ENCODE measurements around the gene SNED1. TPM values are rescaled to one million over a fixed set of nuclear protein-coding genes. Genes with fewer than 3 reads are reported as not detected.
A peak's percentile ranks its signal among the peaks of the same experiment; 100 is the strongest.

The SNED1 gene
- total RNA-seq, 4 donors from 2014 or later, result 5.6 to 31.9 (median 13.2) TPM

DNA sequence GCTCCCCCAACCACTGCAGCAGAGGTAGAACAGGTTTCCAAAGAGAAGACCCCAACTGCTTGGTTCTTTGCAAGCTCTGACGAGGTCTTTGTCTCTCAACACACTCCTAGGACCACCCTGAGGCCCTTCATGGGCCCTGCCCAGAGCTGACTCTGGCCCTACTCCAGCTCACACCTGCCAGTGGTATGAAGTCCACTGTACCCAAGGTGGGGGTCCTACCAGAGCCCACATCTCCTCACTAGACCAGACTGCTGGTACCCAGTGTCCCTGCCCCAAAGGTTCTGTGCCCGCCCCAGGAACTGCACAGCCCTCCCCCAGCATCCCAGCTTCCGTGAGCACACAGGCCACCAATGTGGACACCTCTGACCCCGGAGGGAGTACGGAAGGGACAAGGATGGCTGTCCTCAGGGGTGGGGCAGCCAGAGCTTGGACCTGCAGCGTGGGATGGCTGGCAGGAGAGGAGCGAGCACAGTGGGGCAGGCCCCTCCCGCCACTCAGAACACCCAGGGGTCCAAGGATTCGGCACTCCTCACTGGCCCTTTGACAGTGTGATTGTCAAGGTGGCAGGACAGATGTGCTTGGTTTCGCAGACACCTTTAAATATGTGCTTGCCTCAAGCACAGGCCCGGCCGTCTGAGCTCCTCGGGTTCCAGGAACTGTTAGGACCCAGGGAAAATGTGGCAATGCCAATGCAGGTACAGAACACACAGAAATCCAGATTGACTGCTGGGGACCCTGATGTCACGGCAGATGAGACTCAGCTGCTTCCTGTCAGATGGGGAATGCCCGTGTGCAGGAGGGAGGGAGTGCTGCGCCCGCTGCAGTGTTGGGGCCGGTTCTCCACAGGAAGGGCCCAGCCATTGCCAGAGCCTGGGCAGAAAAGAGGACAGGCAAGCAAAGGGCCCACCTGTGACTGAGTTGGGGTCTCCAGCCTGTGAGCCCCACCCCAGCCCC lies 52.5 kb downstream of the SNED1 start:
- Histone ChIP-seq H3K27me3 (no peaks in the 10 kb centered on the region), H3K27ac (no peak overlapping the region), H3K9me3 (no peaks in the 10 kb centered on the region), H3K4me1 (no peaks in the 10 kb centered on the region), H3K36me3 (peaks cover 57% of the 10 kb centered on the region), H3K4me3 (no peak overlapping the region)
- DNase-seq (ENCODE audit: low spot score in 2 of 2), result no peak
- WGBS, result 90% methylated on average over 8 of the region's 18 CpGs
- TF ChIP-seq POLR2A (IDR thresholded peaks at IDR 0.05) (no peak), EP300 (IDR thresholded peaks at IDR 0.05) (no peak), POLR2AphosphoS5 (IDR thresholded peaks at IDR 0.05) (no peak)
- TF ChIP-seq, protein P1, sequence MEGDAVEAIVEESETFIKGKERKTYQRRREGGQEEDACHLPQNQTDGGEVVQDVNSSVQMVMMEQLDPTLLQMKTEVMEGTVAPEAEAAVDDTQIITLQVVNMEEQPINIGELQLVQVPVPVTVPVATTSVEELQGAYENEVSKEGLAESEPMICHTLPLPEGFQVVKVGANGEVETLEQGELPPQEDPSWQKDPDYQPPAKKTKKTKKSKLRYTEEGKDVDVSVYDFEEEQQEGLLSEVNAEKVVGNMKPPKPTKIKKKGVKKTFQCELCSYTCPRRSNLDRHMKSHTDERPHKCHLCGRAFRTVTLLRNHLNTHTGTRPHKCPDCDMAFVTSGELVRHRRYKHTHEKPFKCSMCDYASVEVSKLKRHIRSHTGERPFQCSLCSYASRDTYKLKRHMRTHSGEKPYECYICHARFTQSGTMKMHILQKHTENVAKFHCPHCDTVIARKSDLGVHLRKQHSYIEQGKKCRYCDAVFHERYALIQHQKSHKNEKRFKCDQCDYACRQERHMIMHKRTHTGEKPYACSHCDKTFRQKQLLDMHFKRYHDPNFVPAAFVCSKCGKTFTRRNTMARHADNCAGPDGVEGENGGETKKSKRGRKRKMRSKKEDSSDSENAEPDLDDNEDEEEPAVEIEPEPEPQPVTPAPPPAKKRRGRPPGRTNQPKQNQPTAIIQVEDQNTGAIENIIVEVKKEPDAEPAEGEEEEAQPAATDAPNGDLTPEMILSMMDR (IDR thresholded peaks at IDR 0.05), result no peak

DNA sequence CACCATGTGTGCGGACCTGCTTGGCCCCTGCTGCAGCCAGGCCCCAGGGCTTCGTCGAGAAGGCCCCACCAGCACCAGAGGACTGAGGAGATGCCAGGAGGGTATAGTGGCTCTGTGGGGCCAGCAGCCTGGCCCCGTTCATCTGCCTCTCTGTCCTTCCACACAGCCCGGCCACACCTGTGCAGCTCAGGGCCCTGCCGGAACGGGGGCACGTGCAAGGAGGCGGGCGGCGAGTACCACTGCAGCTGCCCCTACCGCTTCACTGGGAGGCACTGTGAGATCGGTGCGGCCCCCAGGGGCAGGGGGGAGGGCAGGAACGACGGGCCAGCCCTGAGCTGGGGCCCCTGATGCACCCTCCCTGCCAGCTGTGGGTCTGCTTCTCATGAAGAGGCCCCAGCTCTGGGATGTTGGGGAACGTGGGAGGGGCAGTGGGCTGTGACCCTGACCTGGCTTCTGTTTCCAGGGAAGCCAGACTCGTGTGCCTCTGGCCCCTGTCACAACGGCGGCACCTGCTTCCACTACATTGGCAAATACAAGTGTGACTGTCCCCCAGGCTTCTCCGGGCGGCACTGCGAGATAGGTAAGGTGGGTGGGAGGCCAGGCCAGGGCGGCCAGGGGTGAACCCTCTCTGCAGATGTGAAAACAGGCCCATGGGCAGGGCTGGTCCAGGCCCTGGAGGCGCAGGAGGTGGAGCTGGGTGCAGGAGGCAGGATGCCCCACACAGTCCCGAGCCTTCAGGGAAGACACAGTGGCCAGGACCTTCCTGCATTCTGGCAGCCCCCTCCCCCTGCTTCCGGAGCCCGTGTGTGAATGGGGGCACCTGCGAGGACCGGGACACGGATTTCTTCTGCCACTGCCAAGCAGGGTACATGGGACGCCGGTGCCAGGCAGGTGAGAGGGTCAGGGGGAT lies 53.4 kb downstream of the SNED1 start:
- Histone ChIP-seq H3K27ac (no peak overlapping the region), H3K9me3 (no peaks in the 10 kb centered on the region), H3K27me3 (no peaks in the 10 kb centered on the region), H3K4me1 (no peaks in the 10 kb centered on the region), H3K4me3 (no peak overlapping the region), H3K36me3 (peaks cover 57% of the 10 kb centered on the region)
- WGBS, result 83% methylated on average over 15 of the region's 33 CpGs
- no peak for TF ChIP-seq EP300 (IDR thresholded peaks at IDR 0.05)
- TF ChIP-seq POLR2AphosphoS5 (IDR thresholded peaks at IDR 0.05), result no peak
- no peak for TF ChIP-seq POLR2A (IDR thresholded peaks at IDR 0.05)
- TF ChIP-seq, protein P1 (IDR thresholded peaks at IDR 0.05), result no peak
- peak; percentile 57 to 74 for DNase-seq (ENCODE audit: low spot score in 2 of 2)

DNA sequence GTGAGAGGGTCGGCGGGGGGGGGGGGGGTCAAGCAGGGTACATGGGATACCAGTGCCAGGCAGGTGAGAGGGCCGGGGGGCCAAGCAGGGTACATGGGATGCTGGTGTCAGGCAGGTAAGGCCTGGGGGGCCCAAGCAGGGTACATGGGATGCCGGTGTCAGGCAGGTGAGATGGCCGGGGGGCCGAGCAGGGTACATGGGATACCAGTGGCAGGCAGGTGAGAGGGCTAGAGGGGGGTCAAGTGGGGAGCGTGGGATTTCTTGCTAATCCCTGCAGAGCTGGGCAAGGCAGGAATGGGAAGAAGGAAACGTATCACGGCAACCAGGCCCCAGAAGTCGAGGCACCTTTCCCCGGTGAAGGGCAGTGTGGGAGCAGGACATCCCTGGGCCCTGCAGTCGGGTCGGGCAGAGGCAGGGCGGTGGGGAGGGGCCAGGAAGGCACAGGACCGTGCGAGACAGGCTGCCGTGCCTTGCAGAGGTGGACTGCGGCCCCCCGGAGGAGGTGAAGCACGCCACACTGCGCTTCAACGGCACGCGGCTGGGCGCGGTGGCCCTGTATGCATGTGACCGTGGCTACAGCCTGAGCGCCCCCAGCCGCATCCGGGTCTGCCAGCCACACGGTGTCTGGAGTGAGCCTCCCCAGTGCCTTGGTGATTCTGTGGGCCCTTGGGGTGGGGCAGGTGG lies 54.4 kb downstream of the SNED1 start:
- Histone ChIP-seq H3K27me3 (no peaks in the 10 kb centered on the region), H3K36me3 (peaks cover 57% of the 10 kb centered on the region), H3K27ac (no peak overlapping the region), H3K4me3 (no peak overlapping the region), H3K9me3 (no peaks in the 10 kb centered on the region), H3K4me1 (no peaks in the 10 kb centered on the region)
- WGBS, result 95% methylated on average over 13 of the region's 31 CpGs
- TF ChIP-seq EP300 (IDR thresholded peaks at IDR 0.05), result no peak
- TF ChIP-seq POLR2A (IDR thresholded peaks at IDR 0.05), result no peak
- TF ChIP-seq, protein P1 (IDR thresholded peaks at IDR 0.05), result no peak
- no peak for TF ChIP-seq POLR2AphosphoS5 (IDR thresholded peaks at IDR 0.05)
- DNase-seq (ENCODE audit: low spot score in 2 of 2), result peak; percentile 52 to 73

DNA sequence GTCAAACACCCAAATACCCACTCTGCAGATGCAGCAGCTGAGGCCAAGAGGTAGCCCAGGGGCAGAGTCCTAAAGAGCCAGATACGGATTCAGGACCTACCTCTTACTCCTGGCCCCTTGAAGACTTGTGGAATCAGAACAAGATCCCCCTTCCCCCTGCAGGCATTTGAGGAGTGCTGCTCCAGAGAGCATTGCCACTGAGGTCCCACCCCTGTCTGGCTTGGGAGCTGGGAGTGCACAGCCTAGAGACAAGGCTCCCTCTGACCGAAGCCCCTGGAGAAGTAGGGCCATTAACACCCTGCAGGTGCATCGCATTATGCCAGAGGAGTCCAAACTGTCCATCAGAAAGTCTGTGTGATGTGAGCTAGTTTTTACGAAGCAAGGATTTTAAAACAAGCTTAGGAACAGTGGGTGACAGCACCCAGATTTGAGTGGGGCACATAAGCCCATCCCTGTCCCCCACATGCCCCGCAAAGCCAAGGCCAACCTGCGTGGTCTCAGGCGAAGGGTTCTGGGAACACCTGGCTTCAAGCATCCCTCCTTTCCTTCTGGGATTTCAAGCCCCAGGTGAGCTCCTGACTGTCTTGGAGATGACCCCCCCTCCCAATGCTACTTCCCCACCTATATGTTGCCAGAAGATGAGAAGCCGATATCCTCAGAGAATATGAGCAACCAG lies 55.3 kb downstream of the SNED1 start:
- Histone ChIP-seq H3K27me3 (no peaks in the 10 kb centered on the region), H3K36me3 (peaks cover 50% of the 10 kb centered on the region), H3K27ac (no peak overlapping the region), H3K9me3 (no peaks in the 10 kb centered on the region), H3K4me1 (no peaks in the 10 kb centered on the region), H3K4me3 (no peak overlapping the region)
- DNase-seq (ENCODE audit: low spot score in 2 of 2), result no peak
- 96% methylated on average over 7 of the region's 8 CpGs for WGBS
- TF ChIP-seq POLR2AphosphoS5 (IDR thresholded peaks at IDR 0.05) (no peak), EP300 (IDR thresholded peaks at IDR 0.05) (no peak), POLR2A (IDR thresholded peaks at IDR 0.05) (no peak)
- TF ChIP-seq, protein P1 (IDR thresholded peaks at IDR 0.05), result no peak

Data from suprapubic skin (tissue), 4 donors.